ENCODE results near the gene AGTPBP1. TPM values are rescaled to one million over a fixed set of nuclear protein-coding genes. Genes with fewer than 3 reads are reported as not detected.
"Not testable (repeated sequence)": the region's sequence is repeated elsewhere in the genome, so short reads cannot be mapped to it uniquely, and the experiment has no call there.

The AGTPBP1 gene
- 25.8 and 27.8 TPM in 2 replicates for total RNA-seq

- Mint-ChIP-seq H3K27ac (peak within 1 kb of the TSS; percentile 94), H3K27me3 (peaks cover 8% of the 10 kb centered on the region), H3K4me1 (peaks cover 25% of the 10 kb centered on the region), H3K9me3 (no peaks in the 10 kb centered on the region), H3K36me3 (ENCODE audit: low read depth) (no peaks in the 10 kb centered on the region), H3K4me3 (peak within 1 kb of the TSS; percentile 88)
- intact Hi-C loops (cut with micrococcal nuclease) = loop anchor here (1.0 to 10.0 kb wide), 7 partner anchors 43 to 1757 kb away; partner anchors contain the start of genes HNRNPK, ISCA1, RMI1 and TUT7
- DNase-seq = peak; percentile 99
These were observed at the start of gene AGTPBP1 for GRCh38 chr9:85741875-85742596. Gene AGTPBP1 (minus strand): TSS chr9:85741954. CDS start chr9:85712533, 29,421 bp downstream.

GRCh38 chr9:85786116-85786515, 44.4 kb upstream of the AGTPBP1 start:
- not testable (repeated sequence) for H3K27ac Mint-ChIP-seq; H3K27me3 Mint-ChIP-seq; H3K36me3 Mint-ChIP-seq (ENCODE audit: low read depth); H3K4me1 Mint-ChIP-seq; H3K9me3 Mint-ChIP-seq; DNase-seq; H3K4me3 Mint-ChIP-seq
- intact Hi-C loops (cut with micrococcal nuclease) = loop anchor here (2.0 kb wide), 1 partner anchor 87 kb away; no protein-coding TSS in a partner anchor

- DNase-seq; H3K27me3 Mint-ChIP-seq; H3K9me3 Mint-ChIP-seq; H3K4me3 Mint-ChIP-seq; H3K27ac Mint-ChIP-seq; H3K36me3 Mint-ChIP-seq (ENCODE audit: low read depth); H3K4me1 Mint-ChIP-seq; intact Hi-C loops (cut with micrococcal nuclease): not testable (repeated sequence)
These were observed 32.1 kb upstream of the AGTPBP1 start for GRCh38 chr9:85773844-85774243.

- H3K36me3 Mint-ChIP-seq (ENCODE audit: low read depth); DNase-seq; intact Hi-C loops (cut with micrococcal nuclease); H3K4me3 Mint-ChIP-seq; H3K4me1 Mint-ChIP-seq; H3K9me3 Mint-ChIP-seq; H3K27ac Mint-ChIP-seq: not testable (repeated sequence)
- peaks cover 12% of the 10 kb centered on the region for H3K27me3 Mint-ChIP-seq
These were observed 20.0 kb upstream of the AGTPBP1 start for GRCh38 chr9:85761802-85762201.

- peaks cover 13% of the 10 kb centered on the region for H3K27me3 Mint-ChIP-seq
- intact Hi-C loops (cut with micrococcal nuclease); DNase-seq; H3K36me3 Mint-ChIP-seq (ENCODE audit: low read depth); H3K9me3 Mint-ChIP-seq; H3K4me1 Mint-ChIP-seq; H3K4me3 Mint-ChIP-seq; H3K27ac Mint-ChIP-seq: not testable (repeated sequence)
These were observed 16.0 kb upstream of the AGTPBP1 start for GRCh38 chr9:85757716-85758115.

- H3K4me3 Mint-ChIP-seq; intact Hi-C loops (cut with micrococcal nuclease); H3K4me1 Mint-ChIP-seq; H3K36me3 Mint-ChIP-seq (ENCODE audit: low read depth); H3K27ac Mint-ChIP-seq; DNase-seq; H3K9me3 Mint-ChIP-seq: not testable (repeated sequence)
- peaks cover 13% of the 10 kb centered on the region for H3K27me3 Mint-ChIP-seq
These were observed 14.5 kb upstream of the AGTPBP1 start for GRCh38 chr9:85756216-85756615.

- no peak overlapping the region for H3K4me3 Mint-ChIP-seq
- H3K4me1 Mint-ChIP-seq = peaks cover 14% of the 10 kb centered on the region
- DNase-seq = no peak
- H3K27me3 Mint-ChIP-seq = peaks cover 32% of the 10 kb centered on the region
- no peak overlapping the region for H3K27ac Mint-ChIP-seq
- H3K9me3 Mint-ChIP-seq = no peaks in the 10 kb centered on the region
- intact Hi-C loops (cut with micrococcal nuclease) = loop anchor here (10.0 kb wide), 1 partner anchor 1762 kb away; the partner anchor contains the start of genes HNRNPK and RMI1
- H3K36me3 Mint-ChIP-seq (ENCODE audit: low read depth) = no peaks in the 10 kb centered on the region
These were observed 4.6 kb upstream of the AGTPBP1 start for GRCh38 chr9:85746309-85746708.

GRCh38 chr9:85745203-85745602, 3.4 kb upstream of the AGTPBP1 start:
- DNase-seq = no peak
- no peak overlapping the region for H3K4me3 Mint-ChIP-seq
- H3K27ac Mint-ChIP-seq = no peak overlapping the region
- H3K36me3 Mint-ChIP-seq (ENCODE audit: low read depth) = no peaks in the 10 kb centered on the region
- peaks cover 22% of the 10 kb centered on the region for H3K4me1 Mint-ChIP-seq
- no peaks in the 10 kb centered on the region for H3K9me3 Mint-ChIP-seq
- H3K27me3 Mint-ChIP-seq = peaks cover 25% of the 10 kb centered on the region
- intact Hi-C loops (cut with micrococcal nuclease) = loop anchor here (10.0 kb wide), 1 partner anchor 1760 kb away; the partner anchor contains the start of genes HNRNPK and RMI1

- Mint-ChIP-seq H3K27me3 (peaks cover 23% of the 10 kb centered on the region), H3K4me3 (no peak overlapping the region), H3K4me1 (peaks cover 24% of the 10 kb centered on the region), H3K9me3 (no peaks in the 10 kb centered on the region), H3K27ac (no peak overlapping the region), H3K36me3 (ENCODE audit: low read depth) (no peaks in the 10 kb centered on the region)
- intact Hi-C loops (cut with micrococcal nuclease) = loop anchor here (5.0 to 10.0 kb wide), 3 partner anchors 608 to 1760 kb away; partner anchors contain the start of genes HNRNPK, RMI1 and TUT7
- DNase-seq = no peak
These were observed 2.7 kb upstream of the AGTPBP1 start for GRCh38 chr9:85744480-85744879.

GRCh38 chr9:85743275-85744128, 1.7 kb upstream of the AGTPBP1 start:
- intact Hi-C loops (cut with micrococcal nuclease) = loop anchor here (2.0 to 10.0 kb wide), 4 partner anchors 45 to 1759 kb away; partner anchors contain the start of genes HNRNPK, RMI1 and TUT7
- Mint-ChIP-seq H3K9me3 (no peaks in the 10 kb centered on the region), H3K4me3 (peak overlapping the region; percentile 69), H3K36me3 (ENCODE audit: low read depth) (no peaks in the 10 kb centered on the region), H3K27ac (peak overlapping the region; percentile 59), H3K4me1 (peaks cover 24% of the 10 kb centered on the region), H3K27me3 (peaks cover 16% of the 10 kb centered on the region)
- DNase-seq = no peak

GRCh38 chr9:85742597-85742936, 813 bp upstream of the AGTPBP1 start:
- H3K4me1 Mint-ChIP-seq = peaks cover 24% of the 10 kb centered on the region
- peak overlapping the region; percentile 94 for H3K27ac Mint-ChIP-seq
- H3K4me3 Mint-ChIP-seq = peak overlapping the region; percentile 88
- H3K27me3 Mint-ChIP-seq = peaks cover 8% of the 10 kb centered on the region
- intact Hi-C loops (cut with micrococcal nuclease) = loop anchor here (1.0 to 10.0 kb wide), 7 partner anchors 44 to 1758 kb away; partner anchors contain the start of genes HNRNPK, ISCA1, RMI1 and TUT7
- no peak for DNase-seq
- no peaks in the 10 kb centered on the region for H3K9me3 Mint-ChIP-seq
- no peaks in the 10 kb centered on the region for H3K36me3 Mint-ChIP-seq (ENCODE audit: low read depth)

GRCh38 chr9:85741095-85741874, 469 bp downstream of the AGTPBP1 start:
- Mint-ChIP-seq H3K27ac (peak overlapping the region; percentile 94), H3K4me3 (peak overlapping the region; percentile 88), H3K9me3 (no peaks in the 10 kb centered on the region), H3K36me3 (ENCODE audit: low read depth) (no peaks in the 10 kb centered on the region), H3K27me3 (peaks cover 8% of the 10 kb centered on the region), H3K4me1 (peaks cover 25% of the 10 kb centered on the region)
- intact Hi-C loops (cut with micrococcal nuclease) = loop anchor here (5.0 to 10.0 kb wide), 3 partner anchors 611 to 1756 kb away; partner anchors contain the start of genes HNRNPK, RMI1 and TUT7
- DNase-seq = peak; percentile 88

- H3K27ac Mint-ChIP-seq = peak overlapping the region; percentile 94
- no peaks in the 10 kb centered on the region for H3K9me3 Mint-ChIP-seq
- peak overlapping the region; percentile 88 for H3K4me3 Mint-ChIP-seq
- intact Hi-C loops (cut with micrococcal nuclease) = loop anchor here (5.0 to 10.0 kb wide), 3 partner anchors 612 to 1756 kb away; partner anchors contain the start of genes HNRNPK, RMI1 and TUT7
- no peak for DNase-seq
- peaks cover 8% of the 10 kb centered on the region for H3K27me3 Mint-ChIP-seq
- H3K36me3 Mint-ChIP-seq (ENCODE audit: low read depth) = no peaks in the 10 kb centered on the region
- H3K4me1 Mint-ChIP-seq = peaks cover 25% of the 10 kb centered on the region
These were observed 1.0 kb downstream of the AGTPBP1 start for GRCh38 chr9:85740787-85741094.
